ENCODE results near the gene COBL.

Gene COBL

DNA sequence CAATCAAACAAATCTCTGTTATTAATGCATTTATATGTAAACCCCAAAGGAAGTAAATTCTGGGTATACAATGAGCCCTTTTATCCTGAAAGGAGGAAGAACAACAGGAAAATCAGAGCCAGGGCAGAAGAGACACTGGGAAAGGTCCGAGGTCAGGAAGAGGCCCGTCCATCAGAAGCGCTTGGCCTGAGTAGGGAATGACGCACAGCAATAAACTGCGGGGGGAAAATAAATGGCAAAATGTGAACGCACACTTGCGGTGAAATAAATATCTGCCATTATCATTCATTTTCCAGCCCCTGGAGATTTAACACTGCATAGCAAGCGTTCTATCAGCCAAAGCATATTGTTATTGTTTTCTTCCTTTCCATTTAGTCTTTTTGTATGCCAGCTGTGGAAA lies 243.4 kb downstream of the COBL start:
- H3K4me3 ChIP-seq (replicated peaks; ENCODE audit: low read depth, low read length) = no peak overlapping the region
- no peak for DNase-seq (ENCODE audit: extremely low read depth, insufficient read length)

DNA sequence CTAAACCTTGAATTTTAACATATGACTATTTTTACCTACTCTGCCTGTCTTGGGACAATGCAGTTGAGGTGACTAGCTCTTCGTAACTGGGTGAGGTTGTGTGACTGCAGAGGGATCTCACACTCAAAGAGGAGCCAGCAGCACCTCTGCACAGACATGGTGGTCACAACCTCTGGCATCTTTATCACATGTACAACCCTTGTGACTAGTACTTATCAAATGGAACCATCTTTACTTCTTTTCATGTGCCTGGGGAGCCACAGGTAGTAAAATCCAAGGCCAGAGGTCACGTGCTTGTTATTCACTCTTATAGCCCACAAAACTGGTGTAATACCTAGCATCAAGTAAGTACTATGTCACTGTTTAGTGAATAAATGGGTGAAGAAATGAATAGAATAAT lies 244.3 kb downstream of the COBL start:
- Histone ChIP-seq H3K27me3 (replicated peaks; ENCODE audit: control insufficient read depth, insufficient read depth, low read length) (no peaks in the 10 kb centered on the region), H3K36me3 (ENCODE audit: control insufficient read depth, insufficient read depth, low read length) (no peaks in the 10 kb centered on the region), H3K4me3 (replicated peaks; ENCODE audit: low read depth, low read length) (no peak overlapping the region)
- DNase-seq (ENCODE audit: extremely low read depth, insufficient read length) = no peak
- TF ChIP-seq, protein P1, sequence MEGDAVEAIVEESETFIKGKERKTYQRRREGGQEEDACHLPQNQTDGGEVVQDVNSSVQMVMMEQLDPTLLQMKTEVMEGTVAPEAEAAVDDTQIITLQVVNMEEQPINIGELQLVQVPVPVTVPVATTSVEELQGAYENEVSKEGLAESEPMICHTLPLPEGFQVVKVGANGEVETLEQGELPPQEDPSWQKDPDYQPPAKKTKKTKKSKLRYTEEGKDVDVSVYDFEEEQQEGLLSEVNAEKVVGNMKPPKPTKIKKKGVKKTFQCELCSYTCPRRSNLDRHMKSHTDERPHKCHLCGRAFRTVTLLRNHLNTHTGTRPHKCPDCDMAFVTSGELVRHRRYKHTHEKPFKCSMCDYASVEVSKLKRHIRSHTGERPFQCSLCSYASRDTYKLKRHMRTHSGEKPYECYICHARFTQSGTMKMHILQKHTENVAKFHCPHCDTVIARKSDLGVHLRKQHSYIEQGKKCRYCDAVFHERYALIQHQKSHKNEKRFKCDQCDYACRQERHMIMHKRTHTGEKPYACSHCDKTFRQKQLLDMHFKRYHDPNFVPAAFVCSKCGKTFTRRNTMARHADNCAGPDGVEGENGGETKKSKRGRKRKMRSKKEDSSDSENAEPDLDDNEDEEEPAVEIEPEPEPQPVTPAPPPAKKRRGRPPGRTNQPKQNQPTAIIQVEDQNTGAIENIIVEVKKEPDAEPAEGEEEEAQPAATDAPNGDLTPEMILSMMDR (IDR thresholded peaks at IDR 0.05; ENCODE audit: insufficient read depth, low read length, poor library complexity, severe bottlenecking) = no peak

More for the DNA sequence above, 243.4 kb downstream of the COBL start:
- Histone ChIP-seq H3K36me3 (ENCODE audit: control insufficient read depth, insufficient read depth, low read length) (no peaks in the 10 kb centered on the region), H3K27me3 (replicated peaks; ENCODE audit: control insufficient read depth, insufficient read depth, low read length) (no peaks in the 10 kb centered on the region)
- TF ChIP-seq, protein P1 (IDR thresholded peaks at IDR 0.05; ENCODE audit: insufficient read depth, low read length, poor library complexity, severe bottlenecking) = no peak

DNA sequence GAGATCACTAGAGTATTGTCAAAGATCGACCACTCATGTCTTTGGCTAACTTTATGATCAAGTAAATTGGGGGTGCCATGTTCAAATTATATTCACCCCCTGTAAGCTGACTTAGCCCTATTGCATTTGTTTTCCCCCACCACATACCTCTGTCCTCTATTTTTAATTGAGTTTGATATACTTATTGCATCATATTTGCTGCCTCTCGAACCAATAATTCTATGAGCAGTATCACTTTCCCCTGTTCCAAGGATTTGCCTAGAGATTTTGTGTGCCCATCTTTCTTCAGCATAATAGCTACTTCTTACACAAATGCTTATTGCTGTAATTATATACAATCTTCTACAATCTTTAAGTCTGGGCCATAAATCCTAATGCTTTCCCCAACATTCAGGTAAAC lies 245.2 kb downstream of the COBL start:
- DNase-seq (ENCODE audit: extremely low read depth, insufficient read length) = no peak
- TF ChIP-seq, protein P1 (IDR thresholded peaks at IDR 0.05; ENCODE audit: insufficient read depth, low read length, poor library complexity, severe bottlenecking) = no peak
- Histone ChIP-seq H3K27me3 (replicated peaks; ENCODE audit: control insufficient read depth, insufficient read depth, low read length) (no peaks in the 10 kb centered on the region), H3K4me3 (replicated peaks; ENCODE audit: low read depth, low read length) (no peak overlapping the region), H3K36me3 (ENCODE audit: control insufficient read depth, insufficient read depth, low read length) (no peaks in the 10 kb centered on the region)

GRCh38 chr7:51070151-51070550 lies 246.5 kb downstream of the COBL start:
- no peak for DNase-seq (ENCODE audit: extremely low read depth, insufficient read length)
- H3K4me3 ChIP-seq (replicated peaks; ENCODE audit: low read depth, low read length) = no peak overlapping the region
- H3K36me3 ChIP-seq (ENCODE audit: control insufficient read depth, insufficient read depth, low read length) = no peaks in the 10 kb centered on the region
- H3K27me3 ChIP-seq (replicated peaks; ENCODE audit: control insufficient read depth, insufficient read depth, low read length) = no peaks in the 10 kb centered on the region
- TF ChIP-seq, protein P1 (IDR thresholded peaks at IDR 0.05; ENCODE audit: insufficient read depth, low read length, poor library complexity, severe bottlenecking) = no peak

DNA sequence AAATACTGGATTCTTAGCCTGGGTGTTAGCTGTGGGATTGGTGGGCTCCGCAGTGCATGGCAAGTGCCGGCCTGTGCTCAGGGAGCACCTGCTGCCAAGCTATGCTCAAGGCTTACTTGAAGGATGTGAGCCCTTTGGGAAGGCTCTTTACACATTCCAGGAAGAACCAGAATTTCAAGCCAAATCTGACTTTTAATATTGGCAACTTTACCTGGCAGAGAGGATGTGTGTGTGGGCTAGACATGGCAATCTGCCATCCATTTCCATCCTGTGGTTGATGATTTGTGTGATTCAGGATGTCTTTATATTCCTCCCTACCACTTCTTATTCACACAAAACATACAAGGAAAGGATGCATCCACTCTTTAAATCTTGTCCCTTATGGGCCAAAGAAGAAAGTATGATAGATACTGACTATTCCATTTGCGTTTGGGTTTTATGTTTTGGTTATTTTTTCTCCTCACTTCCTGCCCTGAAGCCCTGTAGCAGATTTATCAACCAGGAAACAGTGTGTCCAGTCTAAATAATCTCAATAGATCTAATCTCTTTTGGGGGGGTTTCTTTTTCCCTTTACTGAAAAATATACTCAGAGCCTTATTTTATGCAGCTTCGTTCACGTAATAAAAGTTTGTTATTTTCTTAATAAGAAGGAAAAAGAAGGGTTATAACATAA lies 247.1 kb downstream of the COBL start:
- no peak for DNase-seq (ENCODE audit: extremely low read depth, insufficient read length)
- no peaks in the 10 kb centered on the region for H3K27me3 ChIP-seq (replicated peaks; ENCODE audit: control insufficient read depth, insufficient read depth, low read length)
- TF ChIP-seq, protein P1 (IDR thresholded peaks at IDR 0.05; ENCODE audit: insufficient read depth, low read length, poor library complexity, severe bottlenecking) = no peak
- no peak overlapping the region for H3K4me3 ChIP-seq (replicated peaks; ENCODE audit: low read depth, low read length)
- no peaks in the 10 kb centered on the region for H3K36me3 ChIP-seq (ENCODE audit: control insufficient read depth, insufficient read depth, low read length)

GRCh38 chr7:51068401-51068800 lies 248.2 kb downstream of the COBL start:
- TF ChIP-seq, protein P1 (IDR thresholded peaks at IDR 0.05; ENCODE audit: insufficient read depth, low read length, poor library complexity, severe bottlenecking) = no peak
- H3K27me3 ChIP-seq (replicated peaks; ENCODE audit: control insufficient read depth, insufficient read depth, low read length) = no peaks in the 10 kb centered on the region
- no peaks in the 10 kb centered on the region for H3K36me3 ChIP-seq (ENCODE audit: control insufficient read depth, insufficient read depth, low read length)
- H3K4me3 ChIP-seq (replicated peaks; ENCODE audit: low read depth, low read length) = no peak overlapping the region
- no peak for DNase-seq (ENCODE audit: extremely low read depth, insufficient read length)

Data from GM06990 (cell line).